ENCODE results near the gene CARD10. TPM values are rescaled to one million over a fixed set of nuclear protein-coding genes. Genes with fewer than 3 reads are reported as not detected.

Gene CARD10
- total RNA-seq, 1 experiment from 2014 or later = 17.7 TPM

- no peaks in the 10 kb centered on the region for H3K9me3 ChIP-seq (ENCODE audit: control insufficient read depth, low read depth, low read length)
- H2AK5ac ChIP-seq (ENCODE audit: insufficient read length, low read length) = no peak overlapping the region
- H3K9ac ChIP-seq (ENCODE audit: extremely low read depth, insufficient read length, low read length) = no peak overlapping the region
- no peak overlapping the region for H2BK120ac ChIP-seq (ENCODE audit: low read depth, low read length, poor library complexity, severe bottlenecking)
- H3K18ac ChIP-seq (ENCODE audit: insufficient read length, low read depth, low read length) = no peak overlapping the region
- no peak overlapping the region for H3K27ac Mint-ChIP-seq
- H2BK15ac ChIP-seq (ENCODE audit: low read depth, low read length) = no peak overlapping the region
- H2AFZ ChIP-seq (ENCODE audit: low read length) = no peak overlapping the region
- H2BK12ac ChIP-seq (ENCODE audit: insufficient read length, low read depth, low read length) = no peak overlapping the region
- DNase-seq = no peak
- no peak overlapping the region for H2BK5ac ChIP-seq (ENCODE audit: insufficient read length, low read length)
- H2BK20ac ChIP-seq (ENCODE audit: low read depth, low read length, poor library complexity, severe bottlenecking) = no peak overlapping the region
- TF ChIP-seq, protein P1, sequence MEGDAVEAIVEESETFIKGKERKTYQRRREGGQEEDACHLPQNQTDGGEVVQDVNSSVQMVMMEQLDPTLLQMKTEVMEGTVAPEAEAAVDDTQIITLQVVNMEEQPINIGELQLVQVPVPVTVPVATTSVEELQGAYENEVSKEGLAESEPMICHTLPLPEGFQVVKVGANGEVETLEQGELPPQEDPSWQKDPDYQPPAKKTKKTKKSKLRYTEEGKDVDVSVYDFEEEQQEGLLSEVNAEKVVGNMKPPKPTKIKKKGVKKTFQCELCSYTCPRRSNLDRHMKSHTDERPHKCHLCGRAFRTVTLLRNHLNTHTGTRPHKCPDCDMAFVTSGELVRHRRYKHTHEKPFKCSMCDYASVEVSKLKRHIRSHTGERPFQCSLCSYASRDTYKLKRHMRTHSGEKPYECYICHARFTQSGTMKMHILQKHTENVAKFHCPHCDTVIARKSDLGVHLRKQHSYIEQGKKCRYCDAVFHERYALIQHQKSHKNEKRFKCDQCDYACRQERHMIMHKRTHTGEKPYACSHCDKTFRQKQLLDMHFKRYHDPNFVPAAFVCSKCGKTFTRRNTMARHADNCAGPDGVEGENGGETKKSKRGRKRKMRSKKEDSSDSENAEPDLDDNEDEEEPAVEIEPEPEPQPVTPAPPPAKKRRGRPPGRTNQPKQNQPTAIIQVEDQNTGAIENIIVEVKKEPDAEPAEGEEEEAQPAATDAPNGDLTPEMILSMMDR (conservative IDR thresholded peaks at IDR 0.05) = no peak
- H3K9me3 Mint-ChIP-seq = no peaks in the 10 kb centered on the region
- no peaks in the 10 kb centered on the region for H4K20me1 ChIP-seq (ENCODE audit: control insufficient read depth, insufficient read depth, insufficient read length)
- peaks cover under 1% of the 10 kb centered on the region for H3K23me2 ChIP-seq (ENCODE audit: insufficient read length, low read depth, low read length, poor library complexity, severe bottlenecking)
- H3K27me3 Mint-ChIP-seq (ENCODE audit: low read depth) = peaks cover 19% of the 10 kb centered on the region
- no peak overlapping the region for H3K4me2 ChIP-seq (ENCODE audit: insufficient read depth, insufficient read length, low read length)
- no peak overlapping the region; a peak in 1 of 5 replicates for H3K4me3 Mint-ChIP-seq
- no peak overlapping the region for H3K56ac ChIP-seq (ENCODE audit: insufficient read length, low read depth, low read length)
- no peaks in the 10 kb centered on the region for H3K79me2 ChIP-seq (ENCODE audit: insufficient read depth, low read length)
- no peak overlapping the region for H3K23ac ChIP-seq (ENCODE audit: insufficient read length, low read depth, low read length)
- no CpG with 5 or more reads among the region's 12 CpGs for WGBS (ENCODE audit: extremely low coverage, insufficient read length, low lambda C conversion rate)
- no peak overlapping the region for H3K14ac ChIP-seq (ENCODE audit: insufficient read depth, low read length)
- H3K27me3 ChIP-seq (ENCODE audit: insufficient read depth, low read length) = no peaks in the 10 kb centered on the region
- no peak overlapping the region for H4K8ac ChIP-seq (replicated peaks; ENCODE audit: insufficient read length, low read depth, low read length)
- H3K4me1 ChIP-seq (ENCODE audit: insufficient read depth, low read length) = peaks cover under 1% of the 10 kb centered on the region; the same call in 1 of the 2 replicates
- peaks cover 5 to 27% of the 10 kb centered on the region in 2 experiments for H3K4me1 Mint-ChIP-seq
- no peak overlapping the region for H4K91ac ChIP-seq (ENCODE audit: insufficient read length, low read depth, low read length)
- H3K27ac ChIP-seq (ENCODE audit: insufficient read length, low read depth, low read length) = no peak overlapping the region
- no peaks in the 10 kb centered on the region for H3K36me3 Mint-ChIP-seq (ENCODE audit: insufficient read depth in 1 of 3, low read depth in 3 of 3)
- H3K79me1 ChIP-seq (ENCODE audit: insufficient read depth, low read depth, low read length, poor library complexity, severe bottlenecking) = no peaks in the 10 kb centered on the region
- H4K5ac ChIP-seq (ENCODE audit: insufficient read length, low read depth, low read length) = no peak overlapping the region
- H3T11ph ChIP-seq (ENCODE audit: low read length) = no peak overlapping the region
- no peak overlapping the region for H3K4ac ChIP-seq (ENCODE audit: low read depth, low read length)
Measured at GRCh38 chr22:37481347-37481907, 37.8 kb downstream of the CARD10 start.
